Measurements from ENCODE around the gene AGBL1. TPM values are rescaled to one million over a fixed set of nuclear protein-coding genes. Genes with fewer than 3 reads are reported as not detected.

The AGBL1 gene
- total RNA-seq, 1 donor from 2014 or later = not detected

DNA sequence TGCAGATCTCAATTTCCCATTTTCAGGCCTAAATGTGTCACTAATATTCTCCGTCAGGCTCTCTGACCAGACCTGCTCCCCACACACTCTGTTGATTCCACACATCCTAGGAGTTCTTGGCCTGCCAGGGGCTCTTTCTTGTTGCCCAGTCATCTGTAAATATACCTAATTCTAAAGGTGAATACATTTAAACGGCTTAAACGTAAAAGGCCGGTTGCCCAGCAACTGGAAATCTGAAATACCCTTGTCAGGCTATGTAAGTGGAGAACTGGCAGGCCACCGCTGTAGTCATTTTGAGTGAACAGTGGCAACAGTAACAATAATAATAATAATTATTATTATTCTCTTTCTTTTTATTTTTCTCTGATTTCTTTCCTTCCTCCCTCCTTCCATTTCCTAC is 302.7 kb downstream of the AGBL1 start:
- no peak for TF ChIP-seq EZH2 (IDR thresholded peaks at IDR 0.05; ENCODE audit: insufficient read depth, low read length)
- TF ChIP-seq CTCF (IDR thresholded peaks at IDR 0.05; ENCODE audit: insufficient read depth, low read depth, low read length) = no peak
- Histone ChIP-seq H3K4me3 (ENCODE audit: insufficient read depth, low read depth, low read length) (no peak overlapping the region), H3K79me2 (ENCODE audit: insufficient read depth, low read length) (no peaks in the 10 kb centered on the region), H4K20me1 (ENCODE audit: insufficient read depth, low read length) (no peaks in the 10 kb centered on the region), H3K9ac (ENCODE audit: low read length) (no peak overlapping the region), H3K27me3 (ENCODE audit: insufficient read depth, low read length) (no peaks in the 10 kb centered on the region), H3K4me1 (ENCODE audit: insufficient read depth, low read length) (no peaks in the 10 kb centered on the region), H3K4me2 (ENCODE audit: low read length) (no peak overlapping the region), H3K27ac (ENCODE audit: low read depth, low read length) (no peak overlapping the region), H3K9me3 (ENCODE audit: insufficient read depth, low read depth, low read length) (no peaks in the 10 kb centered on the region), H2AFZ (ENCODE audit: low read depth, low read length) (no peak overlapping the region), H3K36me3 (ENCODE audit: insufficient read depth, low read length) (no peaks in the 10 kb centered on the region)
- H3K36me3 Mint-ChIP-seq (ENCODE audit: low read depth, unreplicated experiment) = no peaks in the 10 kb centered on the region
- no peaks in the 10 kb centered on the region for H3K4me1 Mint-ChIP-seq (ENCODE audit: low read depth, unreplicated experiment)
- H3K9me3 Mint-ChIP-seq (ENCODE audit: unreplicated experiment) = no peaks in the 10 kb centered on the region
- no peak overlapping the region for H3K4me3 Mint-ChIP-seq (ENCODE audit: unreplicated experiment)
- peaks cover 5% of the 10 kb centered on the region for H3K27me3 Mint-ChIP-seq (ENCODE audit: low read depth, unreplicated experiment)
- no peak overlapping the region for H3K27ac Mint-ChIP-seq (ENCODE audit: unreplicated experiment)
- DNase-seq (ENCODE audit: low read depth) = no peak
- no peak for FAIRE-seq

DNA sequence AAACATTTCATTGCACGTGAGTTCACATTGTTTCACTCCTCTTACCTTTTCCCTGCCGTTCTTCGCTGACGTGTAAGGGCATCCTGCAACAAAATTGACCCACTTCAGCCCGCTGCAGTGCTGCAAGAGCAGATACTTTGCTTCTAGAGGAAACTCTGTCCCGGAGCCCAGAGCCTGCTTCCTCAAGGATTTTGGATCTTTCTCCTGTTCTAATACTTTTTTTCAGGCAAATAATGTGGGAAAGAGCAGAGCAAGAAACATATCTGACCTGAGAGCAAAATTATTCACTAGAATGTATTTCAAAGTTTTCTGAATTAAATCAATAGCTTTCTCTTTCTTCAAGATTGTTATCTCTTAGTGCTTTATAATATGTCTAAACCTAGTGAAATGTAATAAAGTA is 303.9 kb downstream of the AGBL1 start:
- Histone ChIP-seq H3K4me3 (ENCODE audit: insufficient read depth, low read depth, low read length) (no peak overlapping the region), H4K20me1 (ENCODE audit: insufficient read depth, low read length) (no peaks in the 10 kb centered on the region), H3K27me3 (ENCODE audit: insufficient read depth, low read length) (no peaks in the 10 kb centered on the region), H3K4me1 (ENCODE audit: insufficient read depth, low read length) (no peaks in the 10 kb centered on the region), H3K9me3 (ENCODE audit: insufficient read depth, low read depth, low read length) (no peaks in the 10 kb centered on the region), H3K9ac (ENCODE audit: low read length) (no peak overlapping the region), H3K79me2 (ENCODE audit: insufficient read depth, low read length) (no peaks in the 10 kb centered on the region), H3K27ac (ENCODE audit: low read depth, low read length) (no peak overlapping the region), H2AFZ (ENCODE audit: low read depth, low read length) (no peak overlapping the region), H3K36me3 (ENCODE audit: insufficient read depth, low read length) (no peaks in the 10 kb centered on the region), H3K4me2 (ENCODE audit: low read length) (no peak overlapping the region)
- H3K4me1 Mint-ChIP-seq (ENCODE audit: low read depth, unreplicated experiment) = no peaks in the 10 kb centered on the region
- TF ChIP-seq EZH2 (IDR thresholded peaks at IDR 0.05; ENCODE audit: insufficient read depth, low read length) (no peak), CTCF (IDR thresholded peaks at IDR 0.05; ENCODE audit: insufficient read depth, low read depth, low read length) (no peak)
- H3K36me3 Mint-ChIP-seq (ENCODE audit: low read depth, unreplicated experiment) = no peaks in the 10 kb centered on the region
- peaks cover 5% of the 10 kb centered on the region for H3K27me3 Mint-ChIP-seq (ENCODE audit: low read depth, unreplicated experiment)
- DNase-seq (ENCODE audit: low read depth) (no peak), FAIRE-seq (no peak)
- no peaks in the 10 kb centered on the region for H3K9me3 Mint-ChIP-seq (ENCODE audit: unreplicated experiment)
- H3K4me3 Mint-ChIP-seq (ENCODE audit: unreplicated experiment) = no peak overlapping the region
- no peak overlapping the region for H3K27ac Mint-ChIP-seq (ENCODE audit: unreplicated experiment)

- H3K27ac ChIP-seq (ENCODE audit: low read depth, low read length) = no peak overlapping the region
- FAIRE-seq = no peak
- H3K4me1 ChIP-seq (ENCODE audit: insufficient read depth, low read length) = no peaks in the 10 kb centered on the region
- H3K4me2 ChIP-seq (ENCODE audit: low read length) = no peak overlapping the region
- H3K36me3 ChIP-seq (ENCODE audit: insufficient read depth, low read length) = no peaks in the 10 kb centered on the region
- no peak for TF ChIP-seq EZH2 (IDR thresholded peaks at IDR 0.05; ENCODE audit: insufficient read depth, low read length)
- no peaks in the 10 kb centered on the region for H3K9me3 Mint-ChIP-seq (ENCODE audit: unreplicated experiment)
- no peaks in the 10 kb centered on the region for H3K4me1 Mint-ChIP-seq (ENCODE audit: low read depth, unreplicated experiment)
- no peak overlapping the region for H3K27ac Mint-ChIP-seq (ENCODE audit: unreplicated experiment)
- no peaks in the 10 kb centered on the region for H3K79me2 ChIP-seq (ENCODE audit: insufficient read depth, low read length)
- H2AFZ ChIP-seq (ENCODE audit: low read depth, low read length) = no peak overlapping the region
- no peaks in the 10 kb centered on the region for H3K9me3 ChIP-seq (ENCODE audit: insufficient read depth, low read depth, low read length)
- no peak overlapping the region for H3K4me3 ChIP-seq (ENCODE audit: insufficient read depth, low read depth, low read length)
- no peaks in the 10 kb centered on the region for H4K20me1 ChIP-seq (ENCODE audit: insufficient read depth, low read length)
- no peaks in the 10 kb centered on the region for H3K36me3 Mint-ChIP-seq (ENCODE audit: low read depth, unreplicated experiment)
- peaks cover 5% of the 10 kb centered on the region for H3K27me3 Mint-ChIP-seq (ENCODE audit: low read depth, unreplicated experiment)
- no peak for DNase-seq (ENCODE audit: low read depth)
- no peak overlapping the region for H3K4me3 Mint-ChIP-seq (ENCODE audit: unreplicated experiment)
- no peaks in the 10 kb centered on the region for H3K27me3 ChIP-seq (ENCODE audit: insufficient read depth, low read length)
- H3K9ac ChIP-seq (ENCODE audit: low read length) = no peak overlapping the region
Observed at GRCh38 chr15:86384186-86384585, 304.5 kb downstream of the AGBL1 start.
